Fibroblast of lung (primary cell): Measurements from ENCODE around the gene DIRAS2.

Experiments
- CTCF ChIP-seq, 2 donors: IDR thresholded peaks in 1 of 2; conservative IDR thresholded peaks in 1 of 2; 1 replicate in 1 of 2; 2 replicates in 1 of 2; pipeline ENCODE4 v1.5.1; 2011 to 2012; ENCODE audit warnings: low read length in 2 of 2, control low read depth in 1 of 2, inconsistent platforms in 1 of 2, low read depth in 1 of 2, mild to moderate bottlenecking in 1 of 2
- EZH2 ChIP-seq: IDR thresholded peaks from 2 replicates; pipeline ENCODE4 v1.5.1; 2012; ENCODE audit warnings: low read length, control low read depth, mild to moderate bottlenecking; ENCODE audit errors: missing control alignments

- no peak for TF ChIP-seq CTCF (conservative IDR thresholded peaks at IDR 0.05 in 1 of 2, IDR thresholded peaks at IDR 0.05 in 1 of 2; ENCODE audit: low read depth in 1 of 2, low read length in 2 of 2)
- TF ChIP-seq EZH2 = no peak
Observed at GRCh38 chr9:90637626-90638025, 5.0 kb downstream of the DIRAS2 start.
